ENCODE results near the gene TBC1D30.
"Not testable (repeated sequence)": the region's sequence is repeated elsewhere in the genome, so short reads cannot be mapped to it uniquely, and the experiment has no call there.

TBC1D30 gene

GRCh38 chr12:64806173-64806572 is 18.3 kb upstream of the TBC1D30 start:
- no peak for FAIRE-seq
- DNase-seq (ENCODE audit: low spot score) = no peak

GRCh38 chr12:64806593-64807460 is 17.6 kb upstream of the TBC1D30 start:
- no peak for FAIRE-seq
- DNase-seq (ENCODE audit: low spot score) = no peak

GRCh38 chr12:64808110-64808509 is 16.3 kb upstream of the TBC1D30 start:
- no peak for FAIRE-seq
- no peak for DNase-seq (ENCODE audit: low spot score)

GRCh38 chr12:64810831-64811230 is 13.6 kb upstream of the TBC1D30 start:
- no peak for DNase-seq (ENCODE audit: low spot score)
- FAIRE-seq = no peak

GRCh38 chr12:64813723-64814122 is 10.7 kb upstream of the TBC1D30 start:
- FAIRE-seq = no peak
- DNase-seq (ENCODE audit: low spot score) = no peak

GRCh38 chr12:64814432-64814831 is 10.0 kb upstream of the TBC1D30 start:
- DNase-seq (ENCODE audit: low spot score) (no peak), FAIRE-seq (no peak)

GRCh38 chr12:64819816-64820402 is 4.5 kb upstream of the TBC1D30 start:
- FAIRE-seq (no peak), DNase-seq (ENCODE audit: low spot score) (no peak)

GRCh38 chr12:64820593-64820992 is 3.9 kb upstream of the TBC1D30 start:
- FAIRE-seq = no peak
- DNase-seq (ENCODE audit: low spot score) = no peak

GRCh38 chr12:64821116-64821630 is 3.3 kb upstream of the TBC1D30 start:
- DNase-seq (ENCODE audit: low spot score) (no peak), FAIRE-seq (no peak)

- DNase-seq (ENCODE audit: low spot score) (no peak), FAIRE-seq (no peak)
Measured at GRCh38 chr12:64824130-64824499, 332 bp upstream of the TBC1D30 start.

GRCh38 chr12:64825143-64826021 is 935 bp downstream of the TBC1D30 start:
- DNase-seq (ENCODE audit: low spot score) = no peak
- FAIRE-seq = no peak

- FAIRE-seq (no peak), DNase-seq (ENCODE audit: low spot score) (no peak)
Measured at GRCh38 chr12:64826234-64826633, 1.8 kb downstream of the TBC1D30 start.

- DNase-seq (ENCODE audit: low spot score) (no peak), FAIRE-seq (no peak)
Measured at GRCh38 chr12:64828713-64829112, 4.3 kb downstream of the TBC1D30 start.

- FAIRE-seq (no peak), DNase-seq (ENCODE audit: low spot score) (no peak)
Measured at GRCh38 chr12:64833928-64834327, 9.5 kb downstream of the TBC1D30 start.

GRCh38 chr12:64835901-64836300 is 11.5 kb downstream of the TBC1D30 start:
- FAIRE-seq (no peak), DNase-seq (ENCODE audit: low spot score) (no peak)

GRCh38 chr12:64836856-64837255 is 12.4 kb downstream of the TBC1D30 start:
- FAIRE-seq = no peak
- no peak for DNase-seq (ENCODE audit: low spot score)

GRCh38 chr12:64837427-64837826 is 13.0 kb downstream of the TBC1D30 start:
- FAIRE-seq (no peak), DNase-seq (ENCODE audit: low spot score) (no peak)

- DNase-seq (ENCODE audit: low spot score) = no peak
- no peak for FAIRE-seq
Measured at GRCh38 chr12:64840119-64840518, 15.7 kb downstream of the TBC1D30 start.

GRCh38 chr12:64840949-64841717 is 16.7 kb downstream of the TBC1D30 start:
- no peak for FAIRE-seq
- no peak for DNase-seq (ENCODE audit: low spot score)

GRCh38 chr12:64848409-64848808 is 24.0 kb downstream of the TBC1D30 start:
- DNase-seq (ENCODE audit: low spot score); FAIRE-seq: not testable (repeated sequence)

Data from RCC 7860 (cell line).